GM12878 (cell line): ENCODE data around the gene SLC39A11. TPM values are rescaled to one million over a fixed set of nuclear protein-coding genes. Genes with fewer than 3 reads are reported as not detected.

Source experiments
- ATAC-seq: fragments of 200-7000 bp; cut with Tn5 transposase; 3 replicates; pipeline ENCODE4 v1.9.1; 2020; ENCODE audit warnings: mild to moderate bottlenecking, moderate library complexity
- BruUV-seq: library from RNA; stranded (reverse); fragments of 400-500 nt; replicated peaks from 2 replicates; lab custom pipeline; 2021; lab: Mats Ljungman, UMichigan
- CTCF ChIA-PET: fragments of 300-600 bp; sonication (Branson Sonifier 250); formaldehyde crosslinking; extraction: SDS; loops from one replicate; lab custom pipeline; 2021; ENCODE audit warnings: inconsistent platforms; lab: Yijun Ruan, JAX
- POLR2A ChIA-PET: fragments of 350-600 bp; formaldehyde crosslinking; extraction: SDS; loops from one replicate; lab custom pipeline; 2021; ENCODE audit warnings: inconsistent platforms; lab: Charles Lee
- RAD21 ChIA-PET: fragments of 300-600 bp; sonication (Branson Sonifier 250); formaldehyde crosslinking; loops from one replicate; lab custom pipeline; 2023; ENCODE audit warnings: antibody characterized with exemption; ENCODE audit not compliant: unreplicated experiment; lab: Charles Lee
- SMC1A ChIA-PET: fragments of 300-600 bp; sonication (Branson Sonifier 250); formaldehyde crosslinking; loops from one replicate; lab custom pipeline; 2023; ENCODE audit not compliant: unreplicated experiment, uncharacterized antibody; lab: Charles Lee
- DNase-seq: peaks from one replicate; pipeline ENCODE4 v3.0.0-alpha.2; 2011; ENCODE audit warnings: low read depth, low spot score
- FAIRE-seq: peaks from 3 replicates; lab custom pipeline; 2011; peaks lifted over from hg19 to GRCh38; lab: Jason Lieb, UNC
- H2AFZ ChIP-seq: 2 replicates; pipeline ENCODE4 v1.6.0; 2011; ENCODE audit warnings: low read depth, low read length, control low read depth; ENCODE audit not compliant: control insufficient read depth
- H3K27ac ChIP-seq: 2 replicates; pipeline ENCODE4 v1.5.1; 2011; ENCODE audit warnings: control low read depth; ENCODE audit not compliant: control insufficient read depth, insufficient read depth
- H3K27me3 ChIP-seq, 2 experiments: replicated peaks in 1 of 2; 2 replicates each; pipeline versions ENCODE4 v1.6.0 to v1.6.1; 2011; ENCODE audit warnings: low read length in 1 of 2; ENCODE audit not compliant: control insufficient read depth in 2 of 2, insufficient read depth in 2 of 2
- H3K36me3 ChIP-seq, 2 experiments: 2 replicates each; pipeline ENCODE4 v1.5.1; 2011; ENCODE audit warnings: low read length in 1 of 2; ENCODE audit not compliant: control insufficient read depth in 2 of 2, insufficient read depth in 2 of 2
- H3K4me1 ChIP-seq: 2 replicates; pipeline ENCODE4 v1.6.1; 2011; ENCODE audit warnings: mild to moderate bottlenecking, low read length, moderate library complexity, mixed read lengths; ENCODE audit not compliant: control insufficient read depth, insufficient read depth
- H3K4me2 ChIP-seq: 2 replicates; pipeline ENCODE4 v1.6.0; 2011; ENCODE audit warnings: control low read depth; ENCODE audit not compliant: control insufficient read depth, insufficient read depth
- H3K4me3 ChIP-seq: fragments of 200-600 bp; sonication (generic); 2 replicates; pipeline ENCODE4 v1.5.1; 2016
- H3K79me2 ChIP-seq: 2 replicates; pipeline ENCODE4 v1.6.0; 2011; ENCODE audit warnings: low read length; ENCODE audit not compliant: control insufficient read depth, insufficient read depth
- H3K9ac ChIP-seq: 2 replicates; pipeline ENCODE4 v1.8.0; 2011; ENCODE audit warnings: low read length, control low read depth, mixed read lengths; ENCODE audit not compliant: control insufficient read depth, insufficient read depth
- H3K9me3 ChIP-seq: replicated peaks from 3 replicates; pipeline ENCODE4 v1.5.1; 2011; ENCODE audit warnings: mild to moderate bottlenecking, low read length; ENCODE audit not compliant: control insufficient read depth, insufficient read depth
- H4K20me1 ChIP-seq: 2 replicates; pipeline ENCODE4 v1.6.0; 2011; ENCODE audit not compliant: control insufficient read depth, insufficient read depth
- CHD4 ChIP-seq: fragments of 200-600 bp; sonication (generic); IDR thresholded peaks from 2 replicates; pipeline ENCODE4 v1.6.1; 2016; ENCODE audit warnings: mild to moderate bottlenecking
- CREB1 ChIP-seq: IDR thresholded peaks from 2 replicates; pipeline ENCODE4 v1.6.1; 2012; ENCODE audit warnings: low read depth, mild to moderate bottlenecking, inconsistent platforms
- ESRRA ChIP-seq: IDR thresholded peaks from 2 replicates; pipeline ENCODE4 v1.6.1; 2012; ENCODE audit warnings: mild to moderate bottlenecking, low read length, improper control_type of control experiment
- IKZF1 ChIP-seq: fragments of 450-650 bp; conservative IDR thresholded peaks from 2 replicates; pipeline ENCODE4 v1.6.1; 2017; ENCODE audit warnings: antibody characterized with exemption, mild to moderate bottlenecking
- IKZF2 ChIP-seq, 2 experiments: fragments of 450-650 bp; IDR thresholded peaks; 2 replicates each; pipeline ENCODE4 v1.6.1; 2017; ENCODE audit warnings: mild to moderate bottlenecking in 2 of 2, moderate library complexity in 2 of 2
- NFIC ChIP-seq: IDR thresholded peaks from 2 replicates; pipeline ENCODE4 v1.6.1; 2012; ENCODE audit warnings: low read depth, mild to moderate bottlenecking, inconsistent platforms, low read length, moderate library complexity
- NFXL1 ChIP-seq: fragments of 450-650 bp; IDR thresholded peaks from 2 replicates; pipeline ENCODE4 v1.6.1; 2017; ENCODE audit warnings: antibody characterized with exemption, mild to moderate bottlenecking, borderline replicate concordance
- POLR2AphosphoS5 ChIP-seq: IDR thresholded peaks from 2 replicates; pipeline ENCODE4 v1.6.1; 2011; ENCODE audit warnings: mild to moderate bottlenecking, low read length, inconsistent platforms
- WGBS: methylation state at CpG from one replicate; pipeline ENCODE4 v1.1.6; 2016; ENCODE audit warnings: low lambda C conversion rate; ENCODE audit not compliant: insufficient replicate concordance, insufficient coverage; ENCODE audit errors: missing lambda C conversion rate; 5-methylcytosine and 5-hydroxymethylcytosine counted together
- in situ Hi-C: fragments of 300-500 bp; cut with MboI; formaldehyde crosslinking; loops from 9 replicates; pipeline ENCODE4 v1.14.3; 2018; ENCODE audit warnings: mixed read lengths
- intact Hi-C: fragments of 100-400 bp; cut with micrococcal nuclease; formaldehyde crosslinking; loops from one replicate; pipeline ENCODE4 v1.14.2; 2022; ENCODE audit not compliant: unreplicated experiment
- polyA plus RNA-seq, 11 experiments: library from polyadenylated mRNA; depleted of rRNA in 4 of 11; unstranded in 6 of 11; stranded (reverse) in 5 of 11; fragments of >200 nt; fragmentation: Nextera tagmentation in 4 of 11; fragmentation: Illumina TruSeq in 1 of 11; extraction: Ambion mirVana in 4 of 11; extraction: Trizol in 1 of 11; gene quantifications; 1 replicate in 1 of 11; 2 replicates in 10 of 11; pipeline versions ENCODE4 v1.2.1 to v1.2.3, GENCODE V29; 2011 to 2016; ENCODE audit warnings: inconsistent platforms in 2 of 11, missing spikeins in 2 of 11, low read depth in 1 of 11
- total RNA-seq, 4 experiments: library from RNA; depleted of rRNA in 3 of 4; stranded (reverse); fragments of >200 nt in 3 of 4; fragmentation: Illumina TruSeq in 1 of 4; extraction: Trizol in 1 of 4; gene quantifications; 2 replicates each; pipeline versions ENCODE4 v1.2.1 to v1.2.3, GENCODE V29; 2013 to 2021
- TF ChIP-seq, protein P1 (sequence below): fragments of 450-650 bp; IDR thresholded peaks from 2 replicates; pipeline ENCODE4 v1.6.1; 2017; ENCODE audit warnings: mild to moderate bottlenecking
- TF ChIP-seq, protein P2 (sequence below): IDR thresholded peaks from 2 replicates; pipeline ENCODE4 v1.6.1; 2012; ENCODE audit warnings: low read depth, low read length, improper control_type of control experiment
- TF ChIP-seq, protein P3 (sequence below): IDR thresholded peaks from 2 replicates; pipeline ENCODE4 v1.6.1; 2012; ENCODE audit warnings: low read depth, low read length, improper control_type of control experiment
- TF ChIP-seq, protein P4 (sequence below): fragments of 450-650 bp; conservative IDR thresholded peaks from 2 replicates; pipeline ENCODE4 v1.6.1; 2017; ENCODE audit warnings: mild to moderate bottlenecking, moderate library complexity

SLC39A11 gene
- total and polyA plus RNA-seq, 10 of the 15 experiments (the other 5 are each of a cell fraction or from before 2014, with no cell fraction given) = 8.6 to 23.8 (median 14.0) TPM

DNA sequence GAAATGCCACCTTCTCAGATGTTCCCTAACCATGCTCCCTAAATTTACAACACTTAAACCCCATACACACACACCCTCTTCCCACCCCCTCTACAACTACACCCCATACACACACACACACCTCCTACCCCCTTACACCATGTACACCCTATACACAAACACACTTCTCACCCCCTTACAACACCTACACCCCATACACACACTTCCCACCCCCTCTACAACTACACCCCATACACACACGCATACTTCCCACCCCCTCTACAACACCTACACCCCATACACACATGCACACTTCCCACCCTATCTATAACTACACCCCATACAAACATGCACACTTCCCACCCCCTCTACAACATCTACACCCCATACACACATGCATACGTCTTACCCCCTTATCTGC, 172.0 kb downstream of the SLC39A11 start:
- Histone ChIP-seq H3K9ac (no peak overlapping the region), H3K27me3 (no peaks in the 10 kb centered on the region), H3K4me3 (no peak overlapping the region), H3K9me3 (no peaks in the 10 kb centered on the region), H4K20me1 (no peaks in the 10 kb centered on the region), H3K4me1 (no peaks in the 10 kb centered on the region), H2AFZ (no peak overlapping the region), H3K79me2 (no peaks in the 10 kb centered on the region), H3K36me3 (no peaks in the 10 kb centered on the region), H3K4me2 (no peak overlapping the region), H3K27ac (no peak overlapping the region)
- ChIA-PET CTCF (no interaction called here), SMC1A (no interaction called here), POLR2A (no interaction called here), RAD21 (no interaction called here)
- TF ChIP-seq CREB1 = no peak
- no peak for TF ChIP-seq POLR2AphosphoS5
- TF ChIP-seq, protein P1, sequence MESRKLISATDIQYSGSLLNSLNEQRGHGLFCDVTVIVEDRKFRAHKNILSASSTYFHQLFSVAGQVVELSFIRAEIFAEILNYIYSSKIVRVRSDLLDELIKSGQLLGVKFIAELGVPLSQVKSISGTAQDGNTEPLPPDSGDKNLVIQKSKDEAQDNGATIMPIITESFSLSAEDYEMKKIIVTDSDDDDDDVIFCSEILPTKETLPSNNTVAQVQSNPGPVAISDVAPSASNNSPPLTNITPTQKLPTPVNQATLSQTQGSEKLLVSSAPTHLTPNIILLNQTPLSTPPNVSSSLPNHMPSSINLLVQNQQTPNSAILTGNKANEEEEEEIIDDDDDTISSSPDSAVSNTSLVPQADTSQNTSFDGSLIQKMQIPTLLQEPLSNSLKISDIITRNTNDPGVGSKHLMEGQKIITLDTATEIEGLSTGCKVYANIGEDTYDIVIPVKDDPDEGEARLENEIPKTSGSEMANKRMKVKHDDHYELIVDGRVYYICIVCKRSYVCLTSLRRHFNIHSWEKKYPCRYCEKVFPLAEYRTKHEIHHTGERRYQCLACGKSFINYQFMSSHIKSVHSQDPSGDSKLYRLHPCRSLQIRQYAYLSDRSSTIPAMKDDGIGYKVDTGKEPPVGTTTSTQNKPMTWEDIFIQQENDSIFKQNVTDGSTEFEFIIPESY = no peak
- TF ChIP-seq NFIC = no peak
- ATAC-seq (no peak), FAIRE-seq (no peak), DNase-seq (no peak)
- in situ Hi-C loops = no loop called here
- no TSS peak for BruUV-seq
- intact Hi-C loops = no loop called here
- WGBS = 68% methylated on average over 2 of the region's 2 CpGs

DNA sequence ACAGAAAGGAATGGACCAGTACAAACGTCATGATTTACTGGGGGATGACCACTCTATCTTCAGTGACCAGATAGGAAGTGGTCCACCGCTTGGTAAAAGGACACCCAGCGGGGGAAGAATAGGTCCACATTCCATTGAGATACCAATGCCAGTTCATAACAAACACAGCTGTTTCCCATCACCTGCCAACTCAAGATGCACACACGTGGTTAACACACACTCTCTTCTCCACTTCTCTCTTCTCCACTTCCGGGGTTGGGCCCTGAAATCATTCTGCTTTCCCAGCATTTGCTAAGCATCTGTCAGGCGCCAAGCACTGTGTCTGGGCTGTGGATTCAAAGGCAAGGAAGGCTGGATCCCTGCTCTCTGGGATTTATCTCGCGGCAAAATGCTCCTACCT, 175.5 kb downstream of the SLC39A11 start:
- H3K27me3 ChIP-seq = no peaks in the 10 kb centered on the region
- FAIRE-seq (no peak), ATAC-seq (no peak), DNase-seq (no peak)
- no peak overlapping the region for H3K27ac ChIP-seq
- POLR2A ChIA-PET = no interaction called here
- no peaks in the 10 kb centered on the region for H3K9me3 ChIP-seq
- H3K4me2 ChIP-seq = no peak overlapping the region
- no TSS peak for BruUV-seq
- CTCF ChIA-PET = interaction anchor here (0.8 kb wide), 1 partner anchor 8 kb away, joined by 3 read pairs; no protein-coding TSS in a partner anchor
- H3K79me2 ChIP-seq = no peaks in the 10 kb centered on the region
- no peak overlapping the region for H2AFZ ChIP-seq
- intact Hi-C loops (no loop called here), in situ Hi-C loops (no loop called here)
- 85% methylated on average over 8 of the region's 8 CpGs for WGBS
- no peaks in the 10 kb centered on the region for H3K4me1 ChIP-seq
- no peak overlapping the region for H3K4me3 ChIP-seq
- no peaks in the 10 kb centered on the region for H4K20me1 ChIP-seq
- RAD21 ChIA-PET = no interaction called here
- H3K9ac ChIP-seq = no peak overlapping the region
- SMC1A ChIA-PET = no interaction called here
- H3K36me3 ChIP-seq = no peaks in the 10 kb centered on the region
- no peak for TF ChIP-seq IKZF2 (IDR thresholded peaks at IDR 0.05)
- TF ChIP-seq, protein P2, sequence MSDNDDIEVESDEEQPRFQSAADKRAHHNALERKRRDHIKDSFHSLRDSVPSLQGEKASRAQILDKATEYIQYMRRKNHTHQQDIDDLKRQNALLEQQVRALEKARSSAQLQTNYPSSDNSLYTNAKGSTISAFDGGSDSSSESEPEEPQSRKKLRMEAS = no peak
- TF ChIP-seq, protein P3, sequence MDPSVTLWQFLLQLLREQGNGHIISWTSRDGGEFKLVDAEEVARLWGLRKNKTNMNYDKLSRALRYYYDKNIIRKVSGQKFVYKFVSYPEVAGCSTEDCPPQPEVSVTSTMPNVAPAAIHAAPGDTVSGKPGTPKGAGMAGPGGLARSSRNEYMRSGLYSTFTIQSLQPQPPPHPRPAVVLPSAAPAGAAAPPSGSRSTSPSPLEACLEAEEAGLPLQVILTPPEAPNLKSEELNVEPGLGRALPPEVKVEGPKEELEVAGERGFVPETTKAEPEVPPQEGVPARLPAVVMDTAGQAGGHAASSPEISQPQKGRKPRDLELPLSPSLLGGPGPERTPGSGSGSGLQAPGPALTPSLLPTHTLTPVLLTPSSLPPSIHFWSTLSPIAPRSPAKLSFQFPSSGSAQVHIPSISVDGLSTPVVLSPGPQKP = no peak
- TF ChIP-seq NFXL1 = no peak
- TF ChIP-seq IKZF1 = no peak
- TF ChIP-seq CHD4 = no peak
- TF ChIP-seq, protein P4, sequence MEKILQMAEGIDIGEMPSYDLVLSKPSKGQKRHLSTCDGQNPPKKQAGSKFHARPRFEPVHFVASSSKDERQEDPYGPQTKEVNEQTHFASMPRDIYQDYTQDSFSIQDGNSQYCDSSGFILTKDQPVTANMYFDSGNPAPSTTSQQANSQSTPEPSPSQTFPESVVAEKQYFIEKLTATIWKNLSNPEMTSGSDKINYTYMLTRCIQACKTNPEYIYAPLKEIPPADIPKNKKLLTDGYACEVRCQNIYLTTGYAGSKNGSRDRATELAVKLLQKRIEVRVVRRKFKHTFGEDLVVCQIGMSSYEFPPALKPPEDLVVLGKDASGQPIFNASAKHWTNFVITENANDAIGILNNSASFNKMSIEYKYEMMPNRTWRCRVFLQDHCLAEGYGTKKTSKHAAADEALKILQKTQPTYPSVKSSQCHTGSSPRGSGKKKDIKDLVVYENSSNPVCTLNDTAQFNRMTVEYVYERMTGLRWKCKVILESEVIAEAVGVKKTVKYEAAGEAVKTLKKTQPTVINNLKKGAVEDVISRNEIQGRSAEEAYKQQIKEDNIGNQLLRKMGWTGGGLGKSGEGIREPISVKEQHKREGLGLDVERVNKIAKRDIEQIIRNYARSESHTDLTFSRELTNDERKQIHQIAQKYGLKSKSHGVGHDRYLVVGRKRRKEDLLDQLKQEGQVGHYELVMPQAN = no peak
- no peak for TF ChIP-seq ESRRA
